Endothelial cell (in vitro differentiated cells): ENCODE results near the gene MED16. TPM values are rescaled to one million over a fixed set of nuclear protein-coding genes. Genes with fewer than 3 reads are reported as not detected.
A peak's percentile ranks its signal among the peaks of the same experiment; 100 is the strongest.

Experiments used
- DNase-seq: peaks from one replicate; pipeline ENCODE4 v3.0.0; 2021; ENCODE audit warnings: low spot score
- H3K27ac Mint-ChIP-seq: one replicate; pipeline ENCODE4 v1.8.0; 2021; ENCODE audit warnings: mixed read lengths, inconsistent platforms; ENCODE audit not compliant: unreplicated experiment
- H3K27me3 Mint-ChIP-seq: one replicate; pipeline ENCODE4 v1.8.0; 2021; ENCODE audit warnings: mild to moderate bottlenecking, moderate library complexity, mixed read lengths, inconsistent platforms; ENCODE audit not compliant: unreplicated experiment
- H3K36me3 Mint-ChIP-seq: one replicate; pipeline ENCODE4 v1.8.0; 2021; ENCODE audit warnings: mild to moderate bottlenecking, low read depth, mixed read lengths, inconsistent platforms; ENCODE audit not compliant: unreplicated experiment
- H3K4me1 Mint-ChIP-seq: one replicate; pipeline ENCODE4 v1.8.0; 2021; ENCODE audit warnings: mild to moderate bottlenecking, mixed read lengths, inconsistent platforms; ENCODE audit not compliant: unreplicated experiment
- H3K4me3 Mint-ChIP-seq: one replicate; pipeline ENCODE4 v1.8.0; 2021; ENCODE audit warnings: mild to moderate bottlenecking, mixed read lengths, inconsistent platforms; ENCODE audit not compliant: unreplicated experiment
- H3K9me3 Mint-ChIP-seq: one replicate; pipeline ENCODE4 v1.8.0; 2021; ENCODE audit warnings: mixed read lengths, inconsistent platforms; ENCODE audit not compliant: unreplicated experiment
- CTCF ChIP-seq: fragments of 200-600 bp; sonication (generic); IDR thresholded peaks from one replicate; pipeline ENCODE4 v1.5.0; 2021; ENCODE audit warnings: antibody characterized with exemption; ENCODE audit not compliant: unreplicated experiment
- total RNA-seq: library from RNA; stranded (reverse); fragmentation: NEBNext Ultra II Directional; extraction: Animal tissue kit (Norgen Biotek cat#: 25700); gene quantifications from one replicate; pipeline ENCODE4 v1.2.1, GENCODE V29; 2021; ENCODE audit not compliant: unreplicated experiment

MED16 gene
- total RNA-seq, 1 donor from 2014 or later = 66.5 TPM

GRCh38 chr19:884420-885211, 8.4 kb downstream of the MED16 start:
- Mint-ChIP-seq H3K9me3 (no peaks in the 10 kb centered on the region), H3K4me3 (no peak overlapping the region), H3K36me3 (peaks cover 17% of the 10 kb centered on the region), H3K27ac (no peak overlapping the region), H3K27me3 (peaks cover 8% of the 10 kb centered on the region), H3K4me1 (no peaks in the 10 kb centered on the region)
- no peak for DNase-seq
- TF ChIP-seq CTCF = no peak

- Mint-ChIP-seq H3K4me3 (no peak overlapping the region), H3K9me3 (no peaks in the 10 kb centered on the region), H3K36me3 (peaks cover 24% of the 10 kb centered on the region)
Observed at GRCh38 chr19:883661-884211, 9.3 kb downstream of the MED16 start.

GRCh38 chr19:882871-883497, 10.0 kb downstream of the MED16 start:
- no peak overlapping the region for H3K27ac Mint-ChIP-seq
- H3K4me1 Mint-ChIP-seq = no peaks in the 10 kb centered on the region
- H3K36me3 Mint-ChIP-seq = peaks cover 24% of the 10 kb centered on the region
- no peak for TF ChIP-seq CTCF
- DNase-seq = no peak
- H3K27me3 Mint-ChIP-seq = peaks cover 14% of the 10 kb centered on the region
- no peaks in the 10 kb centered on the region for H3K9me3 Mint-ChIP-seq
- H3K4me3 Mint-ChIP-seq = no peak overlapping the region

More at GRCh38 chr19:883661-884211, 9.3 kb downstream of the MED16 start:
- no peak for DNase-seq
- TF ChIP-seq CTCF = no peak
- H3K27ac Mint-ChIP-seq = no peak overlapping the region
- H3K4me1 Mint-ChIP-seq = no peaks in the 10 kb centered on the region
- H3K27me3 Mint-ChIP-seq = peaks cover 14% of the 10 kb centered on the region

- Mint-ChIP-seq H3K36me3 (peaks cover 20% of the 10 kb centered on the region), H3K27me3 (peaks cover 14% of the 10 kb centered on the region), H3K4me1 (no peaks in the 10 kb centered on the region), H3K9me3 (no peaks in the 10 kb centered on the region), H3K27ac (no peak overlapping the region), H3K4me3 (peak overlapping the region; percentile 67)
- no peak for TF ChIP-seq CTCF
- DNase-seq = no peak
Observed at GRCh38 chr19:881385-882071, 11.5 kb downstream of the MED16 start.
